NCI-H446 (cell line): Measurements from ENCODE around the gene ZDHHC20.

Source experiments
- DNase-seq, 2 experiments: peaks; one replicate each; lab custom pipeline; 2025; lab: John Stamatoyannopoulos, UW

Gene ZDHHC20, protein sequence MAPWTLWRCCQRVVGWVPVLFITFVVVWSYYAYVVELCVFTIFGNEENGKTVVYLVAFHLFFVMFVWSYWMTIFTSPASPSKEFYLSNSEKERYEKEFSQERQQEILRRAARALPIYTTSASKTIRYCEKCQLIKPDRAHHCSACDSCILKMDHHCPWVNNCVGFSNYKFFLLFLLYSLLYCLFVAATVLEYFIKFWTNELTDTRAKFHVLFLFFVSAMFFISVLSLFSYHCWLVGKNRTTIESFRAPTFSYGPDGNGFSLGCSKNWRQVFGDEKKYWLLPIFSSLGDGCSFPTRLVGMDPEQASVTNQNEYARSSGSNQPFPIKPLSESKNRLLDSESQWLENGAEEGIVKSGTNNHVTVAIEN

DNA sequence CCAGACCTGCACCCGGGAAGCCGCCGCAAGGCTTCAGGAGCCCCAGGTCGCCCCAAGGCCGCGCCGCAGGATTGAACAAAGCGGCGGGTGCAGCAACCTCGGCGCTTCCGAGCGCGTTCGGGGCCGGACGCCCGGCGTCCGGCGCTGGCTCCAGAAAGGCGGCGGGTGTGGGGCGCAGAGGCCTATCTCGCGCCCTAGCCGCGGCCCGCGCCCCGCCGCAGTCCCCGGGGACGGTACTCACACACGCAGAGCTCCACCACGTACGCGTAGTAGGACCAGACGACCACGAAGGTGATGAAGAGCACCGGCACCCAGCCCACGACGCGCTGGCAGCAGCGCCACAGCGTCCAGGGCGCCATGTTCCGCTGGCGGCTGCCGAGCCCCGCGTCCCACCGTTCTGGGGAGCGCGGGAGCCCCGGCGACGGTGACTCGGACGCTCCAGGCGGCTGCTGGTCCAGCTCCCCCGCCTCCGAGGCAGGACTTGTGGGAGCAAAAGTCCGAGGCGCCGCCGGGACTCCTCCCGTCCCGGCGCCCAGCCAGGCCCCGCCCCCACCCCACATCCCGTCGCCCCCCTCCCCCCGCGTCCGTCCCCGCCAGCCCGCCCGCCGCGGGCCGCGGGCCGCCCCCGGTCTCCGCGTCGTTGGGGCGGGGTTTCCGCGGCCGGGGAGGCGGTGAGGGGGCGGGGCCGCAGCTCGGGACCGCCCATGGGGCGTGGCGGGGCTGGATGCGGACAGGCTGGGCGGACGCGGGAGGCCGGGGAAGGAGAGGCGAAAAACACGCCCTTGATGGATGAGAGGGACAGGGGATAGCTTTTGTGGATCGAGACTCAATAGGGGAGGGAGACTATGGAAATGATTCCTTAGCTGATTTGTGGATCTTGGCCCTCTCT, at the start of gene ZDHHC20:
TSS of gene ZDHHC20 (minus strand) at position 491 of the 889 bp plus-strand sequence. CDS start at position 359, 132 bp downstream.
- DNase-seq: peak; percentile 79 to 90

DNA sequence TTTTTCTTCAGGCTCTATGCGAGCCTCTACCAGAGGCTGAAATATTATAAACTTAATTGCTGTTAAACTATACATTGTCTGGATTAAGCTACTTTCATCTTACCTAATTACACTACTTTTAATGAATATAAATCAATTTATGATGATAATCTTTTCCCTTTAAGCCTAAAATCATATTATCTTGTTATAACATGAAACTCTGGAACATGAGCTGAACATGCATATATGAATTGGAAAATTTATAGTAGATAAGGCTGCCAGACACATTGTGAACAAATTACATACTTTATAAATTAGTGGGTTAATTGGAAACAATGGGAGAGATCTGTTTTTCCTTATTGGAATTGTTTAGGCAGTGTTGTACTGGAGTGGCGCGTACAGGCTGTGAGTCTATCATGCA, 45.3 kb upstream of the ZDHHC20 start:
- DNase-seq: no peak

DNA sequence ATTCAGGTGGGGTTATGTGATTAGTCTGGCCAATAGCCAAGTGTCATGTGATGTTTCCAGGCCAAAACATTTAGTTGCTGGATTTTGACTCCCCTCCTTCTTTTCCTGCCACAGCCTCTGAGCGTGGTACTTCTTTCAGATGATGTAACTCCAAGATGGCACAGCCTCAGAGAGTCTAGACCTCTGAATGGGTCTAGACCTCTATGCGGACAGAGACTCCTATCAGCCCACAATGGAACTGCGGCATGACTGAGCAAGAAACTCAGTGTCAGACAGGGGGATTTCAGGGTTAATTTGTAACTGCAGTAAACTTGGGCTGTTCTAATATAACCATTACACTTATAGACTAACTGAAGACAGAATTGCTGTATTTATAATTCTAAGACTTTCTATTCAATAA, 42.6 kb upstream of the ZDHHC20 start:
- DNase-seq: no peak

DNA sequence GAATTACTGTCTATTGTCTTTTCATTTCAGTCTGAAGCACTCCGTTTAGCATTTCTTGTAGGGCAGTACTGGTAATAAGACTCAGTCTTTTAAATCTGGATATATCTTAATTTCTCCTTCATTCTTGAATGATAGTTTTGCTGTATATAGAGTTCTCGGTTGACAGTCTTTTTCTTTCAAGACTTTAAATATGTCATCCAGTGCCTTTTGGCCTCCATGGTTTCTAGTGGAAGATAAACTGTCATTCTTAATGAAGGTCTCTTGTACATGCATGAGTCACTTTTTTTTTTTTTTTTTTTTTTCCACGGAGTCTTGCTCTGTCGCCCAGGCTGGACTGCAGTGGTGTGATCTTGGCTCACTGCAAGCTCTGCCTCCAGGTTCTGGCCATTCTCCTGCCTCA, 27.2 kb upstream of the ZDHHC20 start:
- no peak for DNase-seq

DNA sequence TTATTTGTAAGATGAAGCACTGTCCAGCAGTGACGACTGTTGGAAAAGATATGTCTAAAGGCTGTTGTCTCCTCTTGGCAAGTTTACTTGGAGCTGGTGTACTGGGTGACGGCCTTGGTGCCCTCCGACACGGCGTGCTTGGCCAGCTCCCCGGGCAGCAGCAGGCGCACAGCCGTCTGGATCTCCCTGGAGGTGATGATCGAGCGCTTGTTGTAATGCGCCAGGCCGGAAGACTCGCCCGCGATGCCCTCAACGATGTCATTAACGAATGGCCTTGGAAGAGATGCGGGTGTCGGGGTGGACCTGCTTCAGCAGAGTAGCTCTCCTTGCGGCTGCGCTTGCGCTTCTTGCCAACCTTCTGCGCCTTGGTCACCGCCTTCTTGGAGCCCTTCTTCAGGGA, 24.6 kb upstream of the ZDHHC20 start:
- DNase-seq: no peak

DNA sequence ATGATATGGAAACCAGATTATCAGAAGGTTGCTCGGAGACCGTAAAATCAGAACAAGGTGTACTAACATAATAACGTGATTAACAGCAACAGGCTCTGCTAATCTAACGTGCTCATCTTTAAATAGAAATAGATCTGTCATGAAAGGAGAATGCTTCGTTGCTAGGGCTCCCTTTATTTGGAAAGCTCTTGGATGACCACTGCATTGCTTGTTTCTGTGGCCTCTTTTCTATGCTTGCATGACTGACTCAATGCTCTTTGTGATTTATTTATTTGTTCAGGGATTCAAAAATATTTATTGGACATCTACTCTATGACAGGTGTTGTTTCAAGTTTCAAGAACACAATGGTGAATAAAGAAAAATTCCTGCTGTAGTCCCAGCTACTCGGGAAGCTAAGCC, 22.3 kb upstream of the ZDHHC20 start:
- DNase-seq: no peak

DNA sequence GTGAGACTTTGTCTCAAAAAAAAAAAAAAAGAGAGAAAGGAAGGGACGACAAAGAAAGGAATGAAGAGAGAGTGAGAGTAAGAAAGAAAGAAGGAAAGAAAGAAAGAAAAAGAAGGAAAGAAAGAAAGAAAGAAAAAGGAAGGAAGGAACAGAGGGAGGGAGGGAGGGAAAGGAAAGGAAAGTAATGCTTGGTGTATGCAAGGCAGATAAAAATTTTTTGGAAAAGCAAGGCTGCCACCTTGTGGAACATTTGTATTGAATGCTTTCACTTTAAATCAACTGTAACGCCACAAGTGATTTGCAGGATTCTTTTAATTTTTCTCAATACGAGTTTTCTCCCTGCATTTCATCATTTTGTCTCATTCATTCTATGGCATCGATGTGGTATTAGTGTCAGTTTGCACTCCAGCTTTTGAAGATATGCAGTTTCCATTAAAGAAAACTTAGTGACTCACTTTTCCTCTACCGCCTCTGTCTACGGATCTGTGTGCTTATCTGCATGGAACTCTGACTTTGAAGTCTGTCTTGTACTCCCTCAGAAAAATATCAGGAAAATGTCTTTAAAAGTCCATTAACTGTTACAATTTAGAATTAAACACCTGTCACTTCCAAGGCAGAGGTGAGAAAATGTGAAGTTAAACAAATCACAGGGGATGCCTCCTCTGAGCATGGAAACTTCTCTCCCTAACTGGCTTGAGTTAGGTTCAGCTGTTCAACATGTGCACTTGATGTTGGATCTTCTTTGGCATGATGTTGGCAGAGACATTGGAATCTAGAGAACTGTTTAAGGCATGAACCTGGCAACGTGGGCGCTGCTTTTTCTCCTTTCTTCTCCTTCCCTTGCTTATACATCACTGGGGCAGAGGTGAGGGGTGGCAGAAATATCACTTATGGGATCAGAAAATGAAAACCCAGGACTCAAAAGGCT, 20.0 kb upstream of the ZDHHC20 start:
- DNase-seq: peak; percentile 62 to 78

DNA sequence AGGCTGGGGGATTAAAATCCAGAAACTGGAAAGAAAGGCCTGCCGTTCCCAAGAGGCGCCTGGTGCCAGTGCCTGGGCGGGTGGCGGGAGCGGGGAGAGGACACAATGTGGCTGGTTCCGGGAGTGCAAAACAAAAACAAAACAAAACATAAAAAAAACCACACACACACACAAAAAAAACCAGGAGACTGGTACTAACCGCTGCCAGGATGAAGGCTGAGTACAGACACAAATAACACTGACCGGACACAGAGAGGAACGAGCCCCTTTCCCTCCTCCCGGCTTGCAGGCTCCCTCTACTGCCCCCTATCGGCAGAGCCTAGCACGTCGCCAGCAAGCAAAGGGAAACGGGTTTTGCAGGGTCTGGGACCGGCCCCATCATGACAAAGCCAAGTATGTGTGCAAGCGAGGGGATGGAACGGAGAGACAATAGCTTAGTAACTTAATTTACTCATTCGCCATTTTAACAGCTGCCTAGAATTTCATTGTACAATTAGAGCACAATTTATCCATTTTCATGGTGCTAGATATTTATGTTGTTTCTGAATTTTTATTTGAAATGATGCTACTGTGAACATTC, 17.9 kb upstream of the ZDHHC20 start:
- peak; percentile 47 to 75 for DNase-seq

DNA sequence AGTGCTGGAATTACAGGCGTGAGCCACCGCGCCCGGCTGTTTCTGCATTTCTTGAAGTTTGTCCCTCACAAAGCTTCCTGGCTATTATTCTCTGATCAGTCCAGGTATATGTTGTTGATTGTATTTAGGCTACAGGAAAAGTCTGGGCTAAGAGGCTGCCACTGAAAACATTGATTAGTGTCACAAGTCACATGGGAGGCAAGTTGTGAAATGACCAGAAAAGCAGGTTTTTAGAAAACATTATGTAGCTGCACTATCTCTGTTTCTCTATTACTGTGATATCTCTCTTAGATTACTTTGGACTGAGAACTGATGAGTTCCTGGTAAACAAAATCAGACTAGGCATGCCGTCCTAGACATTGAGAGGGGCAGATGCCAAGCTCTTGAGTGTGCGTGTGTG, 16.0 kb upstream of the ZDHHC20 start:
- DNase-seq: no peak

DNA sequence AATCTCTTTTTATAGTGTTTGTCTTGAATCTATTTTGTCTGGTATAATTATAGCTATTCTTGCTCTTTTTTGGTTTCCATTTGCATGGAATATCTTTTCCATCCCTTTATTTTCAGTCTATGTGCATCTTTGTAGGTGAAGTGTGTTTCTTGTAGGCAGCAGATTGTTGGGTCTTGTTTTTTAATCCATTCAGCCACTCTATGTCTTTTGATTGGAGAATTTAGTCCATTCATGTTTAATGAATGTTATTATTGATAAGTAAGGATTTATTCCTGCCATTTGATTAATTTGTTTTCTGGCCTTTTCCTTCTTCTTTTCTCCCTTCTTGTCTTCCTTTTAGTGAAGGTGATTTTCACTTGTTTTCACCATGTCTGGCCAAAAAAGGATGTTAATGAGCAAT, 11.7 kb upstream of the ZDHHC20 start:
- DNase-seq: no peak

DNA sequence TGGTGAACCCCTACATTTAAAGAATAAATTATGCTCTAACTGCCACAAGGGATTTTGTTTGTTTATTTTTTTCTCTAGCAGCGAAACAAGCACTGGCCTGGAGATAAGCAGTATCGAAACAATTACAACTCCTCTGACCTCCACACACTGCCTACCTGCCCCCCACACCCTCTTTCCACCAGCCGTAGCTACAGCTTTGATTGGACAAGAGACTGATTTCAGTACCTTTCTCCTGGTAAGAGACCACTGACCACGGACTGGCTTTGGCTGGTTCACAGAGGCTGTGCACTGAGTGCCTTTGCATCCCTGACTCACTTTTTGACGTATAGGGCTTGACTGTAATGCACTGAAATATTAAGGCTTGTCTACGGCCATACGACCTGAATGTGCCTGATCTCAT, 7.4 kb upstream of the ZDHHC20 start:
- no peak for DNase-seq

DNA sequence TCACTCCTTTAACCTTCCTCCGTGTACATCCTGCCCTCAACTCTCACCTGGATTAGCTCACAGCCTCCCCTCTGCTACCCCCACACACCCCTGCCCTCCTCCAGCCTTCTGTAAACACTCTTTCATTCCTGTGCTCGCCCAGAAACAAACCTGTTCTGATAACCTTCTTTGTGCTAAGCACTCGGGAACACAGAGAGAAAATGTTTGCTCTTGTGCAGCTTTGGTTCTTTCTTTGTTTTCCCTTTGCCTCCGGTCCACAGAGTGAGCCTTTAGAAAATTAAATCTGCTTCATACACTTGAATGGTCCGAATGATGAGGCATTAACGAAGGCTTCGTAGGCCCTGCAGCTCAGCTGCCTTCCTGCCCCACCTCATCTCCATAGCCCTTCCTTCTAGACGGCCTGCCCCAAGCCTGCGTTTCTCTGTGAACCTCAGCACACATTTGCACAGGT, 6.6 kb upstream of the ZDHHC20 start:
- no peak for DNase-seq

DNA sequence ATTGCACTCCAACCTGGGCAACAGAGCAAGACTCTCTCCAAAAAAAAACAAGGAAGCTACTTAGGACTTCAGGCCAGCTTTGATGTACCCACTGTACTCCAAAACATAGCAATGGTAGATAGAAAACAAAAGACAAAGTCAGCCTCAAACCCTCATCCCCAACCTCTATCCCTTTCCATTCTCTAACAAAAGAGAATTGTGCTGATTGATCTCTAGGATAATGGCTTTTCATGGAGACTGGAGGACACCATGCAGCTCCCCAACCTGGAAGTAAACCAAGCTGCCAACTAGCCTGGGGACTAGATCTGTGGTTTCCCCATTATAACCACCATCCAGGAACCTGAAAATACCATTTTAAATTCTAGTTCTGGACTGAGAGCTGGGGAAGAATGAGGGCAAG, 4.3 kb upstream of the ZDHHC20 start:
- no peak for DNase-seq

DNA sequence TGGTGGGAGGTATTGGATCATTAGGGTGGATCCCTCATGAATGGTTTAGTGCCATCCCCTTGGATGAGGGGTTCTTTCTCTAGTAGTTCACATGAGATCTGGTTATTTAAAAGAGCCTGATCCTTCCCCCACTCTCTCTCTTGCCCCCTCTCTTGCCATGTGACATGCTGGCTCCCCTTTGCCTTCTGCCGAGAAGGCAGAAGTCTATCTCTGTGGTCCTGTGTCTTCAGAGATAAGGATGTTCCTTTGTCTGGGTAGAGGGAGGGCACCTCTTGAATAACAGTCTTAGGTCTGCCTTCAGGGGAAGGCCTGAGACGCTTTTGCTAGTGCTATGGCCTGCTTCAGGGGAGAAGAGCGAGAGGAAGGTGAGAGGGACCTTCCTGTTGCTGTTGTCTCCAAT, 2.0 kb upstream of the ZDHHC20 start:
- no peak for DNase-seq

DNA sequence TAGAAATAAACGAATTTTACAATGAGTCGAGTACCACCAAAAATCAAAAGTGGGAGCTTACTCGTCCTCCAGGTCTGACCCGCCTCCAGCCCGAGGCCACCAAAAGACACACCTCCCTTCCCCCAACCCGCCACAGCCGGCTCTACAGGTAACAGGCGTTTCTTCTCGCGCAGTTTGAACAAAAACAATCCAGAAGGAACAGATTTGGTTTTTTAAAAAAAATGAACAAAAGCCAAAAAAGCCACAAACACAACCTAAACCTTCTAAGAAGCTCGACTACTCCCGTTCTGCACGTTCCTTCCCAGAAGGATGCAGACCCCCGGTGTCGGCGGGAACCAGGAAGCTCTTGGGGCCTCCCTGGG, 671 bp downstream of the ZDHHC20 start:
- peak in 1 of 2 experiments; percentile 47 for DNase-seq

DNA sequence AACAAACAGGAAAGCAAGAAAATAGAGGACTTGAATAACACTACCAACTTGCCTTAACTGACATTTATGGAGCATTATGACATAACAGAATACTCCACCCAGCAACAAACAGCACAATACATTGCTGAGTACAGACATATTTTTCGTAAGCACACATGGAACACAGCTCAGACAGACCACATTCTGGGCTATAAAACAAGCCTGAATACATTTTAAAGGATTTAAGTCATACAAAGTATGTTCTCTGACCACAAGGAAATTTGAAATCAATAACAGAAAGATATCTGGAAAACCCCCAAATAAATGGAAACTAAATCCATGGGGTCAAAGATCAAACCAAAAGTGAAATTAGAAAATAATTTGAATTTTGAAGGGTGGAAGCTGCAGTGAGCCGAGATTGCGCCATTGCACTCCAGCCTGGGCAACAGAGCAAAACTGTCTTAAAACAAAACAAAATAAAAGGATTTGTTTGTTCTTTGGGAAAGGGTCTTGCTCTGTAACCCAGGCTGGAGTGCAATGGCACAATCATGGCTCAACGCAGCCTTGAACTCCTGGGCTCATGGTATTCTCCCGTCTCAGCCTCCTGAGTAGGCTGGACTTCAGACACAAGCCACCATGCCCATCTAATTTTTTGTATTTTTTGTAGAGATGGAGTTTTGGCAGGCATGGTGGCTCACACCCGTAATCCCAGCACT, 5.6 kb downstream of the ZDHHC20 start:
- no peak for DNase-seq

DNA sequence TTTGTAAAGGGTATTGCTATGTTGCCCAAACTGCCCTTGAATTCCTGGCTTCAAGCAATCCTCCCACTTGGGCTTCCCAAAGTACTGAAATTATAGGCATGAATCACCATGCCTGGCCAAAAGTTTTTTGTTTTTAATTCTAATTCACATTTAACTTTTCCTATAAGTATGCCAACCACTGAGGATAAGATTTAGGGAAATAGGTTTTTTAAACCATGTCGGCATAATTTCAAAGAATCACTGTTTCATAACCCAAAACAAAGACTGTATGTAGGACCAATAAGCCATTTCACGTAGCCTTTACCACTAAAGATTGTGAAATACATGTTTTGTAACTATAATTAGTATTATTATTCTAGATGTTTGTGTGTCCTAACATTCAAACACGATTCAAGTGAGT, 8.2 kb downstream of the ZDHHC20 start:
- DNase-seq: no peak

DNA sequence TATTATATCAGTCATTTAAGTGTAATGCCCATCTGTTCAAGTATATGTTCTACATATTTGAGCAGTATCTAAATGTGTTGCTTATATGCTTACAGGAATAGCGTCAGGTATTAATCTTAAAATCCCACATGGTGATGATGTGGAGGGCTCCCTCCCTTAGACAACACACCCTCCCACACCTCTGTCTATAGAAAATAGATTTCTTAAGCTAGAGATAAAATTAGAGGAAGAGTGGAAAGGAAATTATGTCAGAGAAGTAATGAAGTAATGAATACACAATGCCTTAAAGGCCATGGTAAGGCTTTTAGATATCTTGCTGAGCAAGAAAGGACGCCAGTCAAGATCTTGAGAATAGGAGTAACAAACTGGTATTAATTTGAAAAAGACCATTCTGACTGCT, 12.4 kb downstream of the ZDHHC20 start:
- no peak for DNase-seq

DNA sequence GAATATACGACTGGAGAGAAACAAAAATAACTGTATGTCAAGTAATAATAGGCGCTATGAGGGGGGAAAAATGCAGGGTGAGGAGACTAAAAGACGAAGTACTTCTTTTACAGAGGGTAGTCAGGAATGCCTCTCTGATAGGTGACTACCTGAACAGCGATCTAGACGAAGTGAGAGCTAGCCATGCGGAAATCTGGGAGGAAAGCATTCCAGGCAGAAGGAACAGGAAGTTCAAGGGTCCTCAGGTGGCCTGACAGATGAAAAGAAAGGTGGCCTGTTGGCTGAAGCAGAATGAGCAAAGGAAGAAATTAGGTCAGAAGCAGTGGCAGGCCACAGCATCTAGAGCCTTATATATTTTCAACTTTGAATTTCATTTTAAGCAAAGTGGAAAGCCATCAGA, 13.3 kb downstream of the ZDHHC20 start:
- no peak for DNase-seq

DNA sequence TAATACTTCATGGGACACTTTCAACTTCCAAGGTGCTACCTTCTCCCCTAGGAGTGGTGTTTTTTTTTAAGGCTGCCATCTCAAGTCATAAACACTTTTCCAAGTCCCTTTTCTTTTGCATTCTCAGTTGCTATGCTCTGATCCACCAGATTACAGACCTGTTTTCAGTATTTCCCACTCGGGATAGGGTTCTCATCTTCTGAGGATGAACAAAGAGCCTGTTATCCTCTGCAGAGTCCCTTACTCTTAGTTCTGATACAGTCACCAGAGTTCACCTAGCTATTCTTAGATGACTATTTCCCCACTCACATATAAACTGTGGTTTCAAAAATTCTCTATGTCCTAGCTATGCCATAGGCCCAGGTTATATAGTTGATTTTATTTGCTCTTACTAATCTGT, 15.9 kb downstream of the ZDHHC20 start:
- no peak for DNase-seq

DNA sequence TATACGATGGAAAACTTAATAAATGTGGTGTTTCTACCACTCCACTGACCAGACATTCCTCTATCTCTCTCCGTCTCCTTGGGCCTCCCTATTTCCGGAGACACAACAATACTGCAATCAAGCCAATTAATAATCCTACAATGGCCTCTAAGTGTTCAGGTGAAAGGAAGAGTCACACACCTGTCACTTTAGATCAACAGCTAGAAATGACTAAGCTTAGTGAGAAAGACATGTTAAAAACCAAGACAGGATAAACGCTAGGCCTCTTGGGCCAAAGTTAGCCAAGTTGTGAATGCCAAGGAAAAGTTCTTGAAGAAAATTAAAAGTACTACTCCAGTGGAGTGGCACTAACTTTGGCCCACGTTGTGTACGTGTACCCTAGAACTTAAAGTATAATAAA, 22.5 kb downstream of the ZDHHC20 start:
- DNase-seq: no peak
